Lung microvascular endothelial cell (primary cell): ENCODE data around the gene AQP5. TPM values are rescaled to one million over a fixed set of nuclear protein-coding genes. Genes with fewer than 3 reads are reported as not detected.

Experiments
- DNase-seq, 2 donors: peaks; one replicate each; pipeline versions ENCODE4 v3.0.0 to v3.0.0-alpha.2; 2010; ENCODE audit warnings: low read depth in 2 of 2
- total RNA-seq: library from RNA; depleted of rRNA; stranded (reverse); fragments of >200 nt; gene quantifications from 2 replicates; pipeline ENCODE4 v1.2.1, GENCODE V29; 2014

The AQP5 gene
- total RNA-seq, 1 donor from 2014 or later = not detected

DNA sequence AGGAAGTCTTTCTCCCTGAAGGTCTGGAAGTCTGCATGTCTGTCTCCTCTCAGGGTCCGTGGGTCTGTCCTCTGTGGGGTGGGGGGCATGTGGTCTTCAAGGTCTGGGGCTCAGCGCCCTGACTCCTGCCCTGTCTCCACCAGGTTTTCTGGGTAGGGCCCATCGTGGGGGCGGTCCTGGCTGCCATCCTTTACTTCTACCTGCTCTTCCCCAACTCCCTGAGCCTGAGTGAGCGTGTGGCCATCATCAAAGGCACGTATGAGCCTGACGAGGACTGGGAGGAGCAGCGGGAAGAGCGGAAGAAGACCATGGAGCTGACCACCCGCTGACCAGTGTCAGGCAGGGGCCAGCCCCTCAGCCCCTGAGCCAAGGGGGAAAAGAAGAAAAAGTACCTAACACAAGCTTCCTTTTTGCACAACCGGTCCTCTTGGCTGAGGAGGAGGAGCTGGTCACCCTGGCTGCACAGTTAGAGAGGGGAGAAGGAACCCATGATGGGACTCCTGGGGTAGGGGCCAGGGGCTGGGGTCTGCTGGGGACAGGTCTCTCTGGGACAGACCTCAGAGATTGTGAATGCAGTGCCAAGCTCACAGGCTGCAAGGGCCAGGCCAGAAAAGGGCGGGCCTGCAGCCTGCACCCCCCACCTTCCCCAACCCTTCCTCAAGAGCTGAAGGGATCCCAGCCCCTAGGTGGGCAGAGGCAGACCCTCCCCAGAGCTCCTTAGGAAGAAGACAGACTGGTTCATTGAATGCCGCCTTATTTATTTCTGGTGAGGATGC lies 3.4 kb downstream of the AQP5 start:
- no peak for DNase-seq

DNA sequence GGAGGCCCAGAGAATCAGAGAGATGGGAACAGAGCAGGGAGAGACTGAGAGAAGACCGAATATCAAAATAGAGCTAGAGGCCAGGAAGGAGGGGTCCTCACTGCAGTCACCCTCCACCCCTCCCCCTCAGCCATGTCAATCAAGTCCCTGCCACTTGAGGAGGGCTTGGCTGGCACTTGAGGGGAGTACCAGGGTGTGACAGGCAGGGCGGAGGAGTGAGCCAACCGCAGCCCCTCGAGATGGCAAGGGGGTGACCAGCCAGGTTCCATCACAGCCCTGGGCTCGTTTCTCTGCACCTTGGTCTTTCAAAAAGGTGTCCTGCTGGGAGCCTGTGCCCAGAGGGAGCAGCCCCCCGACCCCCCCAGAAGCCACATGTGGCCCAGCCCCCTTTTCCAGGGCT lies 4.2 kb downstream of the AQP5 start:
- DNase-seq = no peak

DNA sequence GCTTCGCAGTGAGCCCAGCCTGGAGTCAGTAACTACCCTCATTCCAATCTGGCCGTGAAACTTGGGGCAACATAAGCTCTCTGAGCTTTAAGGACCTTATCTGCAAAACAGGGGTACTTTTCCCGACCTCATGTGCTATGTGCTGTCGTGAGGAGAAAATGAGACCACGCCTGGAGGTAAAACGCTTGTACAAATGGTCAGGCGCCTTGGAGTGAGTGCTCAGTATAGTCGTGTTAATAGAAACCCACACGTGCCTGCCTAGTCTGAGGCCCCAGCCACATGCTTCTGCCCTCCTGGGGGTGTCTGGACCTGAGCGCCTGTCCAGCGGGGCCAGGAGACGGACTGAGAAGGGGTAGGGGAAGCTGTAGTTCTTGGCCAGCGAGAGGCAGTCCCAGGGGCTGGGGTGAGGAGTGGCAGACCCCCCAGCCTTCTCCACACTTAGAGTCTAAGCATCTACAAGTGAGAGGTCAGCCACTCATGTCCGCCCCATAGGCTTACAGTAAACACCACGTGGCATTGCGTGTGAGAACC lies 4.9 kb downstream of the AQP5 start:
- DNase-seq = no peak

DNA sequence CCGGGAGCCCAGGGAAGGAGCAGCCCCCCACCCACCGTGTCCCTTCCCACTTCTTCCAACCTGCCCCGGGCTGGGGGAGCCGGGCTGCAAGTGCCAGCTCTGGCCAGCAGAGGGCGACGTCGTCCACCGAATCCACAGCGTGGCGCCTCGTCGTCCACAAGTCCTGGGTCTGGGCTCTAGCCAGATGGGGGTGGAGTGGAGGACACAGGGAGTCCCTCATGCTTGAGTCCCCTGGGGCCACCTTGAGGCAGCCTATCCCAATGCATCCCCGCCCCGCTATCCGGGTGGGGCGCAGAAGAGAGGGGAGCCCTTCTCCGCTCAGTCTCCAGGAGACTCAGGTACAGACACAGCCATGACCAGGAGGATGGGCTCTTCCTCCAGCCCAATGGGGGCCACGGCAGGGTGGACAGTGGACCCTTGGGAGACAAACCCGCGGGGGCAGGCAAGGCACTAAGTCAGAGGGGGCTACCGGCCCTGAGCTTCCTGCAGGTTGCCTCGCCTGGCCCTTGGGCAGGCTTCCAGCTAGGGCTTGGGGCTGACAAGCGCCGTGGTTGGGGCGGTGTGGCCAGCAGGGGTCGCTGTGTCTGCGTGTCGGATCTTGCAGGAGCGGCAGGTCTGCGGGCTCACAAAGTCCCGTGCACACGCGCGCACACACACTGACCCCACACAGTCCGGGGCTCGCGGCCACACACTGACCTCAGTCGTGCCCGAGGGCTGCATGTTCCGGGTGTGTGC lies 5.5 kb downstream of the AQP5 start:
- DNase-seq = peak; percentile 90 to 91

DNA sequence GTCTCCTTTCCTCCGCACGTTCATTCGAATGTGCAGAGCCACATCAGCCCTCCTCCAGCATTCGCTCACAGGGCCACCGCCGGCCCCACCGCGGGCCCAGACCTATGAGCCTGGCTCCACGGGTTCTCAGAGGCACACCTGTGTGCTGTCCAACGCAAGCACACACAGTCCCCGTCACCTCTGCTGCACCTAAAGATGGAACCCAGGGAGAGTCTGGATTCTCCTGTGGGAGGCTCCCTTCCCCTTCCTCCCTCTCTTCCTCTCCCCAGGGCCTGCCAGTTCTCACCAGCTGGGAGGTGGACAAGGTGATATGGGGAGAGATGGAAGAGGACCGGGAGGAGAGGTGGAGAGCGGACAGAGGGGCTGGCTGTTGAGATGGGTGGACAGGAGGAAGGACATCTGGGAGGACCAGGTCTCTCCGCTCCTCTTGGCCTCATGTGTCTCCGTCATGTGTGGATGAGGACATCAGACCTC lies 6.1 kb downstream of the AQP5 start:
- no peak for DNase-seq

DNA sequence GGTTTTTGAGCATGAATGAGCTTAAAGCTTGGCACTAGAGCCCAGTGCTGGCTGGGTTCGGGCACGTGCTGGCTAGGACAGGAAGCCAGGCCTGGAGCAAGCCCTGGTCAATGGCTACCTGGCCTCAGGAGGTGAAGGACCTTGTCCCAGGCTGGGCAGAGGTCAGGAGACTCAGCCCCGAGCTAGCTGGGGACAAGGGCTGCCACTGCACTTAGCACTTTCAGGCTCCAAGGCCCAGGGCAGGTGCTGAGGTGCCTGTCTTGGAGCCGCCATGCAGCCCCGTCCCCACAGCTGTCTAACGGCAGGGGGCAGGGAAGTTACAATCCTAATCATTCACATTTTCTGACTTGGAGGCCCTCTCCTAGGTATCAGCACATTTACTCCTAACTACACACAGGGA lies 6.8 kb downstream of the AQP5 start:
- DNase-seq = no peak

DNA sequence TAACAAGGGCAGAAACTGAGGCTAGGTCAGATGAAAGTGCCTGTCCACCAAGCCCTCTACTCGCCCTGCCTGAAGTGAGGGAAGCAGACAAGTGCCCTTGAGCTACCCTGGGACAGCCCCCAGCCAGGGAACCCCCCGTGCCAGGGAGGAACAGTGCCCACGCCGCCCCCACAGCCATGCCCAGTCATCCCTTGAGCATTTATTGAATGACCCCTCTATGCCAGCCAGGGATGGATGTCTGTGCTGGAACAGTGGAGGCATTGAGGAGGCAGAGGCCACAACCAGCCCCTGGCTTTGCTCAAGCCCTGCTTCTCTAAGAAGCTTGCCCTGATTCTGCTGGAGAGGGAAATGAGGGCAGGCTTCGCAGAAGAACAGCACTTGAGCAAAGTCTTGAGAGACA lies 7.4 kb downstream of the AQP5 start:
- DNase-seq = no peak

DNA sequence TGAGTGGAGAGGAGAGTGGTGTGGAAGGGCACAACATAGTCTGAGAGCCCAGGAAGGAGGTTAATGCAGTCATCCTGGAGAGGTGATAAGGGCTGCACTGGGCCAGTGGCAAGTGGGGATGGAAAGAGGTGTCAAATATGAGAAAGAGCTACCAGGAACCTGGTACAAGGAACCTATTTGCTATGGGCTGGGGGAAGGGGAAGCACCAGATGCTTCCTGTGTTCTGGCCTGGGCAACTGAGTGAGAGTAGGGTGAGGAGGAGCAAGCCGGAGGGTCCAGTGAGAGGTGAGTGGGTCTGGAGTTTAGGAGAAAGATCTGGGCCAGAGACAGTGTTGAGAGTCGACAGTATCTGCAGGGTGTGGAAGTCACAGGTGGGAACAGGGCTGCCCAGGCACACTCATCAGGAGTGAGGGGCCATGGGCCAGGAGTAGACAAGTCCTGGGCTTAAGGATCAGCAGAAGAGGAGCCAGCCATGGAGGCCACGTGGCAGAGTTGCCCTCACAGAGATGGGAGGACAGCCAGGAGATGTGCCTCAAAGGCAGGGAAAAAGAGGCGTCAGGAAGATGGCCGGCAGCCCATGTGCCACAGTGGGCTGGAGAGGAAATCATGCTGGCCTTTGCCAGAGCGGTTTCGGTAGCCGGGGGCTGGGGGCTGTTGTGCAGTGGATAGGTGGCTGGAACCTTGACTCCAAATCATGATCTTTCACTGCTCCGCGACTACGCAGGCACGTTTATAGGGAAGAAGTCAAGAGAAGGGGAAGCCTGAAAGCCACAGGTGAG lies 8.2 kb downstream of the AQP5 start:
- DNase-seq = no peak

DNA sequence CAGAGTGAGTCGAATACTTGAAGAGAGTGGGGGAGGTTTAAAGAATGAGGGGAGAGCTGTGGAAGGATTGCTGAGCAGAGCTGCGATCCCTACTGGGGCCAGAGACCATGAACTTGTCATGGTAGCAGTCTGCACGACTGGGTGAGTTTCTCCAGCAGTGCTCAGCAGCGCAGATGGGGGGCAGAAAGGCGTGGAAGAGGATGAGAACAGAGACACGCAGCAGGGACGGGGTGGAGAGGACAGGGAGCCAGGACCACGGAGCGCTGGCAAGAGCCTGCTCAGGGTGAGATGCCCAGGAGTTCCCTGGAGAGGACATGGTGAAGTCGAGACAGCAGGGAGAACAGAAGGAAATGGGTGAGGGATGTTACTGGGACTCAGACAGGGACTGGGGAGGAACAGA lies 9.0 kb downstream of the AQP5 start:
- DNase-seq = no peak

DNA sequence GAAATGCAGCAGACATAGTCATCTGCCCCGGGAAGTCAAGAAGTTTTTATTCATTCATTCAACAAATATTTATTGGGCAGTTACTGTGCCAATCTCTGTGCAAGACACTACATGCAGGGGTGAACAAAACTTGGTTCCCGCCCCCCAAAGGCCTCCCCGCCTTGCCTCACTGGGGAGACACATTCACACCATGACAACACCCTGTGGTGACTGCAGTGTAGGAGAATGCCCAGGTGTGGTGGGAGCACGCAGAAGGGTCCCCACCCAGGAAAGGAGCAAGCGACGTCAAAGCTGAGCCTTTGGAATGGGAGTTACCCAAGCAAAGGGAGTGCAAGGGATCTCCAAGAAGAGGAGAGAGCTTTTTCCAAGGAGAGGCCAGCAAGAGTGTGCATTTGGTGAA lies 9.5 kb downstream of the AQP5 start:
- no peak for DNase-seq

DNA sequence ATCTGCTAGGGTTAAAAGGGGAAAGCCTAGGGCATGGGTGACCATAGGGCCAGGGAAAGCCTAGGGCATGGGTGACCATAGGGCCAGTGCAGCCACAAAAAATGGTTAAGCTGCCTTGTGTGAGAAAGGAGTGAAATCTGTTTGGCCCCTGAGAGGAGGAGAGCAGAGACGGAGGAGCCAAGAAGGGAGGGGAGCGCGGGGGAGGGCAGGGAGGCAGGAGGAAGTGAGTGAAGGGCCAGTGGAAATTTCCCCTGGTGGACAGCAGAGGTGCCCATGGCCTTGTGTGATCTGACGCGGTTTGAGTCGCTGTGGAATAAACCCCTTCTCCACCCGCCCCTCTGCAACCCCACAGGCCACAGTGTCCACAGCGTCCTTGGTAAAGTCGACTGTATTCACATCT lies 10.5 kb downstream of the AQP5 start:
- no peak for DNase-seq

DNA sequence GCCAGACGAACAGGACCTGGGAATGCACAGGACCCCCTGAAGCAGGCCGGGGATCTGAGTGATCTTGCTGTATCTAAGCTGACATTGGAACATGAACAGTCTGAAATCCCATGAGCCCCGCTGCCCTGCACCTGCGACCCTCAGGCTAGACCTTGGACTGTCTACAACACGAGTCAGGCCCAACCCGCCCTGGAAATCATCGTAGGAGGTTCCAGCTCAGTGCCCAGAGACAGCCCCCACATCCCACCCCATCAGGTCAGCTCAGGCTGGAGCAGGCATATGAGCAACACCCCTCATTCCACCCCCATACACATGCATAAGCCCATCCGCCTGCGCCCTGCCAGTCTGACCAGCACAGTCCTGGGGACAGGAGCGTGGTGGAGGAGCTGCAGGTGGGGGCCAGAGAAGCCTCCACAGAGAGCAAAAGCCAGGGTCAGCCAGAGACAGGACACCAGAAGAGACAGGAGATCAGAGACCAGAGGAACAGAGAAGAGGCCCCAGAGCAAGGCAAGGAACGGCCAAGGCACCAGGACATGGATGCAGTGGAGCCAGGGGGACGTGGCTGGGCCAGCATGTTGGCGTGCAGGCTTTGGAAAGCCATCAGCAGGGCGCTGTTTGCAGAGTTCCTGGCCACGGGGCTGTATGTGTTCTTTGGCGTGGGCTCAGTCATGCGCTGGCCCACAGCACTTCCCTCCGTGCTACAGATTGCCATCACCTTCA lies 11.1 kb downstream of the AQP5 start, which contains the start of gene AQP6:
AQP6 (plus strand) TSS at position 307 of the 720 bp plus-strand sequence; CDS start at position 534, 227 bp downstream.
- peak in 1 of 2 donors; percentile 66 for DNase-seq

DNA sequence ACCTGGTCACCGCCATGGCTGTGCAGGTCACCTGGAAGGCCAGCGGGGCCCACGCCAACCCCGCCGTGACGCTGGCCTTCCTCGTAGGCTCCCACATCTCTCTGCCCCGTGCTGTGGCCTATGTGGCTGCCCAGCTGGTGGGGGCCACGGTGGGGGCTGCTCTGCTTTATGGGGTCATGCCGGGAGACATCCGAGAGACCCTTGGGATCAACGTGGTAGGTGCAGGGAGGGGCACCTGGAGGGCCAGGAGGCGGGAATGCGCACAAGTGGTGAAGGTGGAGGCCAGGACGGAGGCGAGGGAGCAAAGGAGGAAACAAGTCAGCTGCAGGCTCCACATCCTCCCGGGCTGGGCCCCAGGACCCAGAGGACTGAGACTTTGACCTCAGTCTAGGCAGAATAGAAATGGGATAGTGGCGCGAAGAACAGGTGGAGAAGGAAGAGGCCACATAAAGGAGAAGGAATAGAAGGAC lies 11.7 kb downstream of the AQP5 start:
- DNase-seq = no peak

DNA sequence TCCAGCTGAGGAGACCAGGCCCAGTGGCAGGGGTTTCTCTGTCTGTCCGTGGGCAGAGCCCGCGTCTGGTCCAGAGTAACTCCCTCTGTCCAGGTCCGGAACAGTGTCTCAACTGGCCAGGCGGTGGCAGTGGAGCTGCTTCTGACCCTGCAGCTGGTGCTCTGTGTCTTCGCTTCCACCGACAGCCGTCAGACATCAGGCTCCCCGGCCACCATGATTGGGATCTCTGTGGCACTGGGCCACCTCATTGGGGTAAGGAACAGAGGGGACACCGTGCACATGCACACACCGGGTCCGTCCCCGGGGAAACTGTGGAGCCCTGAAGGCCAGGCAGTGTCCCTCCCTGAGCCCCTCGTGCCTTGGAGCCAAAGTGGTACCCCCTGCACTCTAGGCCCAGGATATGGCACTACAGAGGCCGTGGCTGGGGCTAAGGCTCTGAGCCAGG lies 12.6 kb downstream of the AQP5 start:
- peak; percentile 80 to 87 for DNase-seq

DNA sequence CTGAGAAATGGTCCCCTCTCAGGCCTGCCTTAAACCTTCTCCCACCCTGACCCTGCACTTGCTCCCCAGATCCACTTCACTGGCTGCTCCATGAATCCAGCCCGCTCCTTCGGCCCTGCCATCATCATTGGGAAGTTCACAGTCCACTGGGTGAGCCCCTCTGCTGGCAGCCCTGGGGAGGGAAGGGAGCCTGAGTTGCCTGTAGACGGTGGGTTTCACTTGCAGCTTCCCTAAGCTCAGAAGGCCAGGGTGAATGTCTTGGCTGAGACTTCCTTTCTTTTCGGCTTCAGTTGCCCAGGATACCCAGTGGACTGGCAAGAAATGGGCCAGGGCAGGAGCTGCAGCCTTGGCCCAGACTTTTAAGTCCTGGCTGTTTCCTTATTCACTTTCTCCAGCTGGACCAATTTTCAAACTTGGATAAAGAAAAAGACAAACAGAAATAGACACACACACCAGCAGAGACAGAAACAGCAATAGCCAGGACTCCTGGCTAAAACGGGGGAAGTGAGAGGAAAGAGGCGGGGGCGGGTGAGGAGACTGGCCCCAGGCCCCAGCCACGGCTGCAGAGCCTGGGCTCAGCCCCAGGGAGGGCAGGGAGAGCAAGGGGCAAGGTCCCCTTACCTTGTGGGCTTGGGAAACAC lies 13.1 kb downstream of the AQP5 start:
- no peak for DNase-seq

DNA sequence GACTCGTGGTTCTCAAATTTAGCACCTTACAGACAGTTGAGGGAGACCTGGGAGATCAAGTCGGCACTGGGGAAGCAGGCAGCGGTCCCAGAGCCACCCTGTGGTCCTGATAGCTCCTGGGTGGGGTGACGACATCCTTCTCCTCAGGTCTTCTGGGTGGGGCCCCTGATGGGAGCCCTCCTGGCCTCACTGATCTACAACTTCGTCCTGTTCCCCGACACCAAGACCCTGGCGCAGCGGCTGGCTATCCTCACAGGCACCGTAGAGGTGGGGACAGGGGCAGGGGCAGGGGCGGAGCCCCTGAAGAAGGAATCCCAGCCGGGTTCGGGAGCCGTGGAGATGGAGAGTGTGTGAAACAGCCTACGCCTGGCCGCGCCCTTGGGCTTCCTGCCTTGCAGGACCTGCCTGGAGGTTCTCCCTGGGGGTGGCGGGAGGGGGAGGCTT lies 13.7 kb downstream of the AQP5 start:
- DNase-seq = no peak

DNA sequence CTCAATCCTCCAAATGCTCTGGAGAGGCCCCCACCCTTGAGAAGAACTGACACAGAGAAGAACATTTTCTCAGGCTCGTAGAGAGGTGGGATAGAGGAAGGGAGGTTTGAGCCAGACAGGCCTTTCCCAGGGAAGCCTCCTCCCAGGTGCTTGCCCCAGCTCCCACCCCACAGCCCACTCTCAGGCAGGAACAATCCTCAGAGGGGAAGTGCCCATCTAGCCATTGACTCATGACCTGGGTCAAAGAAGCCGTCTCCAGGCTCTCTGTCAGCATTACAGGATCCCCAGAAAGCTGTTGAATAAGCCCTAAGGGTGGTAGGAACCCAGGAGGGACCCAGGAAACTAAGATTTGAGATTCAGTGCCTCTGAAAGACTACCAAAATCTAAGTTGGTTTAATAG lies 14.9 kb downstream of the AQP5 start:
- no peak for DNase-seq

DNA sequence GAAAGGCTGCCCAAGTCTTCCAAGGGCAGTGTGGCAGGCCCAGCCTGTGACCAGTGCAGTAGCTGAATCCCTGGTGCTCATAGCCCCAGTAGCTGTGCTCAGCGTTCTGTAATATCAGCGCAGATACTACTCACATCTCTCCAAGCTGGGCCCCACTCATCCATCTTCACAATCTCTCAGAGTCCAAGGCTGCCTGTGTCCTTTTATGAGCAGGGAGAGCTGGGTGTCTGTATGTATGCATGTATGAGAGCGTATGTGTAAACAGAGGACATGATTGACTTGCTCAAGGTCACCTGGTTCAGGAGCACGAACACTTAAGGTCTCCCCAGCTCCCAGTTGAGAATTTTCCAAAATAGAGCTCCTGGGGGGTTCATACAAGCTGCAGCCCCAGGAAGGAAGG lies 16.5 kb downstream of the AQP5 start:
- DNase-seq = no peak

DNA sequence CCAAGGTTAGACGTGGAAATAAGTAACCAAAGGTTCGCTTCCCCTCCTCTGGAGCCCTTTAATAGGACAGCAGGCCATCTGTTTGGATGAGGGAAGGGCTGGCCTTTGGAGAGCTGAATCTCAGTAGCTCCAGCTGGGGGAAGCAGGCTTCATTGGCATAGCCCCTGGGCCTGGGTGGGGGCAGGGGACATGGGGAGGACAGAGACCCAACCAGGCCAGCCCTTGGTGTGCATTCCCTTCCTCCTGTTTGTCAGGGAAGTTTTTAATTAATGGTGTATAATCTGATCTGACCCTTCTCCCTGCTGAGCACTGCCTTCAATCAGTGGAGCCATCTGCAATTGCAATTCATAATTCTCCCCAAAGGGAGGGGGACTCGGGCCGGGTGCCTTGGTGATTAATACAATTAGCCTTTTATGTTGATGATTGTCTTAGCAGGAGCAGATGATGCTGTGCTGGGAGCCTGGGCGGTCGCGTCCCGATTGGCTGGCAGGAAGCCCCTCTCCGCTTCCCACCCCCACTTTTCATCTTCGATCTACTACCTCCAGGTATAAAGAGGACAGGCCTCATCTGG lies 17.4 kb downstream of the AQP5 start:
- no peak for DNase-seq

DNA sequence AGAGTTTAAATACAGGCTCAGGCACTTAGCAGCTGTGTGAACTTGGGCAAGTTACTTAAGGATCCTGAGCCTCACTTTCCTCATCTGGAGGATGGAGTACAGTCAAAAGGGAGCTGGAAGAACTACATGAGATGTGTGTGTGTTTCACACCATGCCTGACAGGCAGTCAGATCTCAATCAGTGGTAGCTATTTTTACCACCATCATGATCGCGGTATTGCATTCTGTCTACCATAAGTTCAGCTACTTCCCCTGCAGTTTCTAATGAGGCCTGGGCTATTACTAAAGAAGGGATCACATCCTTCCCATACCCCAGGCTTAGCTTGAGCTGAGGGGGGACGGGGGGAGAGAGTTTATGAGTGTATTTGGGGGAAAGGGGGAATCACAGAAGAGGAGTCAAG lies 18.1 kb downstream of the AQP5 start:
- no peak for DNase-seq
